Stimulated activated CD8-positive, alpha-beta memory T cell treated with anti-CD3 and anti-CD28 coated beads, Interleukin-7, amount 100 ng/mL, for 4 hours (primary cell): Measurements from ENCODE around the gene ISLR.

Source experiments
- DNase-seq, 2 donors: peaks; one replicate each; pipeline ENCODE4 v3.0.0-alpha.2; 2020; ENCODE audit warnings: low read depth in 2 of 2

The ISLR gene

GRCh38 chr15:74172701-74173379, 670 bp upstream of the ISLR start:
- DNase-seq: no peak

- no peak for DNase-seq
Measured at GRCh38 chr15:74174219-74174957, 878 bp downstream of the ISLR start.

- no peak for DNase-seq
Measured at GRCh38 chr15:74174958-74175253, 1.4 kb downstream of the ISLR start.

GRCh38 chr15:74175271-74176191, 2.0 kb downstream of the ISLR start:
- DNase-seq: no peak

- no peak for DNase-seq
Measured at GRCh38 chr15:74176262-74177214, 3.0 kb downstream of the ISLR start.

- no peak for DNase-seq
Measured at GRCh38 chr15:74178326-74179100, 5.0 kb downstream of the ISLR start.

- no peak for DNase-seq
Measured at GRCh38 chr15:74179101-74179841, 5.8 kb downstream of the ISLR start.

GRCh38 chr15:74179983-74180880, 6.7 kb downstream of the ISLR start:
- no peak for DNase-seq

- DNase-seq: no peak
Measured at GRCh38 chr15:74180881-74181602, 7.5 kb downstream of the ISLR start.

GRCh38 chr15:74182131-74182530, 8.6 kb downstream of the ISLR start:
- no peak for DNase-seq

- no peak for DNase-seq
Measured at GRCh38 chr15:74184582-74185091, 11.1 kb downstream of the ISLR start.

- DNase-seq: no peak
Measured at GRCh38 chr15:74185710-74186348, 12.3 kb downstream of the ISLR start.

GRCh38 chr15:74188216-74188615, 14.7 kb downstream of the ISLR start:
- no peak for DNase-seq

- no peak for DNase-seq
Measured at GRCh38 chr15:74191798-74192197, 18.3 kb downstream of the ISLR start.

GRCh38 chr15:74192751-74193150, 19.2 kb downstream of the ISLR start:
- DNase-seq: no peak

GRCh38 chr15:74193299-74193718, 19.8 kb downstream of the ISLR start:
- no peak for DNase-seq

- no peak for DNase-seq
Measured at GRCh38 chr15:74193905-74194304, 20.4 kb downstream of the ISLR start.
